A549 (cell line): ENCODE results near the gene RPL18. TPM values are rescaled to one million over a fixed set of nuclear protein-coding genes. Genes with fewer than 3 reads are reported as not detected.

Experiments used
- ATAC-seq, 2 experiments: fragments of 200-7000 bp in 1 of 2; fragments of >200 bp in 1 of 2; cut with Nextera tagmentation in 1 of 2; cut with Tn5 transposase in 1 of 2; 3 replicates each; pipeline versions ENCODE4 v1.8.0 to v1.9.1; 2018 to 2020; ENCODE audit warnings: mild to moderate bottlenecking in 1 of 2, moderate library complexity in 1 of 2
- CTCF ChIA-PET: fragments of 300-600 bp; sonication (Branson Sonifier 250); formaldehyde crosslinking; extraction: SDS; loops from one replicate; lab custom pipeline; 2021; ENCODE audit warnings: antibody characterized with exemption, inconsistent platforms; lab: Yijun Ruan, JAX
- POLR2A ChIA-PET: fragments of 350-600 bp; formaldehyde crosslinking; extraction: SDS; loops from one replicate; lab custom pipeline; 2021; ENCODE audit warnings: antibody characterized with exemption, inconsistent platforms; lab: Yijun Ruan, JAX
- DNase-seq, 2 experiments: peaks; one replicate each; pipeline versions ENCODE4 v3.0.0 to v3.0.0-alpha.2; 2011 to 2016; ENCODE audit warnings: low read depth in 1 of 2, low spot score in 1 of 2
- FAIRE-seq: peaks from 2 replicates; lab custom pipeline; 2011; peaks lifted over from hg19 to GRCh38; lab: Jason Lieb, UNC
- H3K27ac ChIP-seq, 2 experiments: fragments of >200 bp; sonication (Bioruptor Twin); formaldehyde crosslinking; 3 replicates each; pipeline ENCODE4 v1.5.1; 2016 to 2017
- H3K4me1 ChIP-seq: fragments of >200 bp; sonication (Bioruptor Twin); formaldehyde crosslinking; 3 replicates; pipeline ENCODE4 v1.6.1; 2016
- H3K4me2 ChIP-seq: fragments of >200 bp; sonication (Bioruptor Twin); formaldehyde crosslinking; 3 replicates; pipeline ENCODE4 v1.6.1; 2016
- H3K4me3 ChIP-seq: fragments of >200 bp; sonication (Bioruptor Twin); formaldehyde crosslinking; 3 replicates; pipeline ENCODE4 v1.5.1; 2016
- H3K9me3 ChIP-seq: fragments of >200 bp; sonication (Bioruptor Twin); formaldehyde crosslinking; 3 replicates; pipeline ENCODE4 v1.6.1; 2016
- BHLHE40 ChIP-seq: IDR thresholded peaks from 2 replicates; pipeline ENCODE4 v1.6.1; 2012; ENCODE audit warnings: low read depth, low read length, inconsistent platforms
- CBX2 ChIP-seq: fragments of 200-600 bp; sonication (generic); IDR thresholded peaks from 2 replicates; pipeline ENCODE4 v1.6.1; 2016; ENCODE audit warnings: low read depth, mild to moderate bottlenecking, borderline replicate concordance
- E2F6 ChIP-seq: IDR thresholded peaks from 2 replicates; pipeline ENCODE4 v1.6.1; 2012; ENCODE audit warnings: low read depth, borderline replicate concordance
- EHF ChIP-seq: fragments of 250-450 bp; sonication (Bioruptor Pico); IDR thresholded peaks from 2 replicates; pipeline ENCODE4 v1.5.0; 2020; ENCODE audit warnings: mild to moderate bottlenecking
- EHMT2 ChIP-seq: fragments of 200-600 bp; sonication (generic); IDR thresholded peaks from 2 replicates; pipeline ENCODE4 v1.6.1; 2016; ENCODE audit warnings: antibody characterized with exemption, low read depth, mild to moderate bottlenecking, moderate library complexity
- EP300 ChIP-seq, 2 experiments: fragments of >200 bp; sonication (Bioruptor Twin); formaldehyde crosslinking; IDR thresholded peaks; 2 replicates in 1 of 2; 3 replicates in 1 of 2; pipeline ENCODE4 v1.6.1; 2016 to 2017
- ESRRA ChIP-seq: fragments of 150-350 bp; IDR thresholded peaks from 2 replicates; pipeline ENCODE4 v1.6.1; 2014; ENCODE audit warnings: mild to moderate bottlenecking, low read length, borderline replicate concordance
- FOSL2 ChIP-seq, 2 experiments: fragments of 450-650 bp in 1 of 2; fragments of >200 bp in 1 of 2; sonication (Bioruptor Twin) in 1 of 2; formaldehyde crosslinking; IDR thresholded peaks; 2 replicates each; pipeline versions ENCODE4 v1.5.0 to v1.6.1; 2016 to 2020; ENCODE audit warnings: mild to moderate bottlenecking in 1 of 2, moderate library complexity in 1 of 2
- GATA3 ChIP-seq: IDR thresholded peaks from 2 replicates; pipeline ENCODE4 v1.6.1; 2012; ENCODE audit warnings: borderline replicate concordance
- HEYL ChIP-seq: fragments of 250-450 bp; sonication (Bioruptor Pico); IDR thresholded peaks from 2 replicates; pipeline ENCODE4 v1.8.0; 2021; ENCODE audit warnings: mild to moderate bottlenecking, moderate library complexity
- HOXB13 ChIP-seq: fragments of 250-450 bp; sonication (Bioruptor Pico); IDR thresholded peaks from 2 replicates; pipeline ENCODE4 v1.5.0; 2020; ENCODE audit warnings: low read depth, mild to moderate bottlenecking, moderate library complexity
- HOXB5 ChIP-seq: fragments of 250-450 bp; sonication (Bioruptor Pico); IDR thresholded peaks from 2 replicates; pipeline ENCODE4 v1.5.0; 2020; ENCODE audit warnings: mild to moderate bottlenecking, moderate library complexity
- JUN ChIP-seq, 2 experiments: fragments of >200 bp; sonication (Bioruptor Twin); formaldehyde crosslinking; IDR thresholded peaks; 2 replicates in 1 of 2; 3 replicates in 1 of 2; pipeline ENCODE4 v1.6.1; 2016 to 2017
- JUNB ChIP-seq: fragments of >200 bp; sonication (Bioruptor Twin); formaldehyde crosslinking; IDR thresholded peaks from 2 replicates; pipeline ENCODE4 v1.6.1; 2016
- MAZ ChIP-seq: fragments of 150-350 bp; IDR thresholded peaks from 2 replicates; pipeline ENCODE4 v1.6.1; 2014; ENCODE audit warnings: antibody characterized with exemption, low read depth, low read length, borderline replicate concordance
- MYC ChIP-seq: IDR thresholded peaks from 2 replicates; pipeline ENCODE4 v1.6.1; 2012; ENCODE audit warnings: mild to moderate bottlenecking, inconsistent platforms, low read length, improper control_type of control experiment, borderline replicate concordance
- NFE2L2 ChIP-seq: fragments of 150-350 bp; conservative IDR thresholded peaks from 2 replicates; pipeline ENCODE4 v1.6.1; 2014; ENCODE audit warnings: low read length
- NPAS2 ChIP-seq: fragments of 250-450 bp; sonication (Bioruptor Pico); IDR thresholded peaks from 2 replicates; pipeline ENCODE4 v1.8.0; 2022; ENCODE audit warnings: mild to moderate bottlenecking, moderate library complexity, borderline replicate concordance
- NR3C1 ChIP-seq: fragments of >200 bp; sonication (Bioruptor Twin); formaldehyde crosslinking; IDR thresholded peaks from 3 replicates; pipeline ENCODE4 v1.6.1; 2017
- RAD21 ChIP-seq, 2 experiments: fragments of >200 bp in 1 of 2; sonication (Bioruptor Twin) in 1 of 2; formaldehyde crosslinking in 1 of 2; IDR thresholded peaks in 1 of 2; conservative IDR thresholded peaks in 1 of 2; 2 replicates in 1 of 2; 3 replicates in 1 of 2; pipeline ENCODE4 v1.6.1; 2012 to 2018; ENCODE audit warnings: inconsistent platforms in 1 of 2
- REST ChIP-seq: fragments of 200-600 bp; sonication (generic); IDR thresholded peaks from 2 replicates; pipeline ENCODE4 v1.6.1; 2016; ENCODE audit warnings: antibody characterized with exemption, mild to moderate bottlenecking, moderate library complexity
- RFX5 ChIP-seq: fragments of 450-650 bp; IDR thresholded peaks from 2 replicates; pipeline ENCODE4 v1.7.1; 2014; ENCODE audit warnings: antibody characterized with exemption, mild to moderate bottlenecking, moderate library complexity
- SMC3 ChIP-seq: fragments of >200 bp; sonication (Bioruptor Twin); formaldehyde crosslinking; IDR thresholded peaks from 3 replicates; pipeline ENCODE4 v1.6.1; 2018; ENCODE audit warnings: inconsistent platforms
- TFCP2L1 ChIP-seq: fragments of 250-450 bp; sonication (Bioruptor Pico); IDR thresholded peaks from 2 replicates; pipeline ENCODE4 v1.5.0; 2021; ENCODE audit warnings: mild to moderate bottlenecking
- TP53 ChIP-seq: fragments of 250-450 bp; sonication (Bioruptor Pico); IDR thresholded peaks from 2 replicates; pipeline ENCODE4 v1.5.0; 2021; ENCODE audit warnings: mild to moderate bottlenecking, moderate library complexity
- USF2 ChIP-seq: fragments of 450-650 bp; IDR thresholded peaks from 2 replicates; pipeline ENCODE4 v1.6.1; 2014; ENCODE audit warnings: antibody characterized with exemption
- ZC3H11A ChIP-seq: fragments of 450-650 bp; IDR thresholded peaks from 2 replicates; pipeline ENCODE4 v1.6.1; 2014; ENCODE audit warnings: antibody characterized with exemption, mild to moderate bottlenecking
- ZFP36 ChIP-seq: fragments of 450-650 bp; IDR thresholded peaks from 2 replicates; pipeline ENCODE4 v1.6.1; 2014; ENCODE audit warnings: borderline replicate concordance; ENCODE audit not compliant: partially characterized antibody
- WGBS: methylation state at CpG from one replicate; pipeline ENCODE4 v1.1.6; 2017; ENCODE audit errors: missing lambda C conversion rate; 5-methylcytosine and 5-hydroxymethylcytosine counted together
- polyA plus RNA-seq, 4 experiments: library from polyadenylated mRNA; depleted of rRNA in 3 of 4; stranded (reverse); fragments of >200 nt; fragmentation: RNase III in 1 of 4; extraction: RNeasy Plus Mini Kit Qiagen cat#74134 plus additional on column Dnase treatment in 1 of 4; gene quantifications; 2 replicates in 3 of 4; 3 replicates in 1 of 4; pipeline ENCODE4 v1.2.3, GENCODE V29; 2011 to 2017
- TF ChIP-seq, protein P1 (sequence below): fragments of >200 bp; sonication (Bioruptor Twin); formaldehyde crosslinking; IDR thresholded peaks from 3 replicates; pipeline ENCODE4 v1.5.1; 2016
- TF ChIP-seq, protein P2 (sequence below): fragments of >200 bp; sonication (Bioruptor Twin); formaldehyde crosslinking; IDR thresholded peaks from 3 replicates; pipeline ENCODE4 v1.6.1; 2016
- TF ChIP-seq, protein P3 (sequence below): IDR thresholded peaks from 2 replicates; pipeline ENCODE4 v1.6.1; 2012

The RPL18 gene
- polyA plus RNA-seq, 2 of the 4 experiments (the other 2 are of a cell fraction), result 1,780 to 2,696 TPM

- POLR2A ChIA-PET, result interaction anchor here (0.6 to 1.4 kb wide), 4 partner anchors 10 to 608 kb away, joined by 3 to 5 read pairs (median 4); partner anchors contain the start of genes RPL18 and SPHK2
- H3K4me1 ChIP-seq, result peaks cover 44% of the 10 kb centered on the region
- CTCF ChIA-PET, result interaction anchor here (1.2 to 1.7 kb wide), 2 partner anchors 20 to 37 kb away, joined by 3 to 4 read pairs; no protein-coding TSS in a partner anchor
- TF ChIP-seq JUN (IDR thresholded peaks at IDR 0.05) (peak in 1 of 2 experiments; percentile 10; a peak in 1 of 5 replicates), ESRRA (no peak), TP53 (CRISPR knock-in tag) (no peak), MYC (no peak; the same call in 1 of the 2 replicates), USF2 (peak; percentile 90), RFX5 (peak; percentile 40; the same call in 1 of the 2 replicates), JUNB (no peak), HOXB13 (CRISPR knock-in tag) (no peak), ZC3H11A (no peak), EP300 (IDR thresholded peaks at IDR 0.05) (no peak), REST (no peak), FOSL2 (IDR thresholded peaks at IDR 0.05) (no peak), FOSL2 (CRISPR knock-in tag; IDR thresholded peaks at IDR 0.05) (no peak), GATA3 (peak; percentile 50; the same call in 1 of the 2 replicates), EHMT2 (no peak), RAD21 (conservative IDR thresholded peaks at IDR 0.05 in 1 of 2, IDR thresholded peaks at IDR 0.05 in 1 of 2) (no peak), NFE2L2 (0 out of 2 replicates have a peak, but pooled peaks have one; percentile 3), NR3C1 (no peak), NPAS2 (CRISPR knock-in tag) (peak; percentile 96), EHF (no peak; the same call in 1 of the 2 replicates), TFCP2L1 (no peak; the same call in 1 of the 2 replicates), SMC3 (no peak), MAZ (peak; percentile 87; the same call in 1 of the 2 replicates), CBX2 (no peak), E2F6 (peak; percentile 99), BHLHE40 (peak; percentile 77), HEYL (CRISPR knock-in tag) (no peak), ZFP36 (no peak), HOXB5 (peak; percentile 66; the same call in 1 of the 2 replicates)
- TF ChIP-seq, protein P1, sequence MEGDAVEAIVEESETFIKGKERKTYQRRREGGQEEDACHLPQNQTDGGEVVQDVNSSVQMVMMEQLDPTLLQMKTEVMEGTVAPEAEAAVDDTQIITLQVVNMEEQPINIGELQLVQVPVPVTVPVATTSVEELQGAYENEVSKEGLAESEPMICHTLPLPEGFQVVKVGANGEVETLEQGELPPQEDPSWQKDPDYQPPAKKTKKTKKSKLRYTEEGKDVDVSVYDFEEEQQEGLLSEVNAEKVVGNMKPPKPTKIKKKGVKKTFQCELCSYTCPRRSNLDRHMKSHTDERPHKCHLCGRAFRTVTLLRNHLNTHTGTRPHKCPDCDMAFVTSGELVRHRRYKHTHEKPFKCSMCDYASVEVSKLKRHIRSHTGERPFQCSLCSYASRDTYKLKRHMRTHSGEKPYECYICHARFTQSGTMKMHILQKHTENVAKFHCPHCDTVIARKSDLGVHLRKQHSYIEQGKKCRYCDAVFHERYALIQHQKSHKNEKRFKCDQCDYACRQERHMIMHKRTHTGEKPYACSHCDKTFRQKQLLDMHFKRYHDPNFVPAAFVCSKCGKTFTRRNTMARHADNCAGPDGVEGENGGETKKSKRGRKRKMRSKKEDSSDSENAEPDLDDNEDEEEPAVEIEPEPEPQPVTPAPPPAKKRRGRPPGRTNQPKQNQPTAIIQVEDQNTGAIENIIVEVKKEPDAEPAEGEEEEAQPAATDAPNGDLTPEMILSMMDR, result no peak
- TF ChIP-seq, protein P2, sequence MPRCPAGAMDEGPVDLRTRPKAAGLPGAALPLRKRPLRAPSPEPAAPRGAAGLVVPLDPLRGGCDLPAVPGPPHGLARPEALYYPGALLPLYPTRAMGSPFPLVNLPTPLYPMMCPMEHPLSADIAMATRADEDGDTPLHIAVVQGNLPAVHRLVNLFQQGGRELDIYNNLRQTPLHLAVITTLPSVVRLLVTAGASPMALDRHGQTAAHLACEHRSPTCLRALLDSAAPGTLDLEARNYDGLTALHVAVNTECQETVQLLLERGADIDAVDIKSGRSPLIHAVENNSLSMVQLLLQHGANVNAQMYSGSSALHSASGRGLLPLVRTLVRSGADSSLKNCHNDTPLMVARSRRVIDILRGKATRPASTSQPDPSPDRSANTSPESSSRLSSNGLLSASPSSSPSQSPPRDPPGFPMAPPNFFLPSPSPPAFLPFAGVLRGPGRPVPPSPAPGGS, result no peak; the same call in 2 of the 3 replicates
- TF ChIP-seq, protein P3, sequence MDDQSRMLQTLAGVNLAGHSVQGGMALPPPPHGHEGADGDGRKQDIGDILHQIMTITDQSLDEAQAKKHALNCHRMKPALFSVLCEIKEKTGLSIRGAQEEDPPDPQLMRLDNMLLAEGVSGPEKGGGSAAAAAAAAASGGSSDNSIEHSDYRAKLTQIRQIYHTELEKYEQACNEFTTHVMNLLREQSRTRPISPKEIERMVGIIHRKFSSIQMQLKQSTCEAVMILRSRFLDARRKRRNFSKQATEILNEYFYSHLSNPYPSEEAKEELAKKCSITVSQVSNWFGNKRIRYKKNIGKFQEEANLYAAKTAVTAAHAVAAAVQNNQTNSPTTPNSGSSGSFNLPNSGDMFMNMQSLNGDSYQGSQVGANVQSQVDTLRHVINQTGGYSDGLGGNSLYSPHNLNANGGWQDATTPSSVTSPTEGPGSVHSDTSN, result peak; percentile 5; the same call in 1 of the 2 replicates
Measured at GRCh38 chr19:48637449-48637947, 18.5 kb upstream of the RPL18 start.

More at GRCh38 chr19:48637449-48637947, 18.5 kb upstream of the RPL18 start:
- H3K27ac ChIP-seq, result peak overlapping the region; percentile 89 to 92
- no peaks in the 10 kb centered on the region for H3K9me3 ChIP-seq
- FAIRE-seq (no peak), DNase-seq (peak; percentile 100), ATAC-seq (peak; percentile 72 to 87)
- whole genome bisulfite sequencing, result 2% methylated on average over 13 of the region's 38 CpGs
- peak overlapping the region; percentile 71 for H3K4me3 ChIP-seq
- H3K4me2 ChIP-seq, result peak overlapping the region; percentile 100
